GM12874 (cell line): ENCODE results near the gene FTMT.

ENCODE experiments used
- CTCF ChIP-seq: IDR thresholded peaks from 2 replicates; pipeline ENCODE4 v1.5.1; 2011; ENCODE audit warnings: low read depth, mild to moderate bottlenecking, control low read depth, low read length, moderate library complexity; ENCODE audit not compliant: insufficient read depth

The FTMT gene

GRCh38 chr5:121850272-121850671 is 1.4 kb upstream of the FTMT start:
- no peak for TF ChIP-seq CTCF

GRCh38 chr5:121853850-121854249 is 2.2 kb downstream of the FTMT start:
- no peak for TF ChIP-seq CTCF

DNA sequence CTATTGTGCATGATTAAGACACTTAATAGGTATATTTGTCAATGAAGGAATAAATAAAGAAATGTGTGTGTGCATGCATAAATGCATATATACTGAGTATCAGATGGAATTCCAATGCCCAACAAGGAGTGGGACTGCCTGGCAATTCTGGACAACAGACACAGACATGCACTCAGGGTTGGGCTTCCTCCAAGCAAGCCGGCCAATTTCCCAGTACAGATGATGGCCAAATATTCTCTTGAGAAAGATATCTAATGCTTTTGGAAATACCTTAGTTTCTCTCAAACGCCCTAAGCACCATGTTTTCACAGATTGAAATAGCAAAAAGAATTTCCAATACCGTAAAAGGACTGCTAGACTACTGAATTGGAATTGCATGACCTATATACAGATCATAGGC is 11.1 kb downstream of the FTMT start:
- TF ChIP-seq CTCF, result no peak

DNA sequence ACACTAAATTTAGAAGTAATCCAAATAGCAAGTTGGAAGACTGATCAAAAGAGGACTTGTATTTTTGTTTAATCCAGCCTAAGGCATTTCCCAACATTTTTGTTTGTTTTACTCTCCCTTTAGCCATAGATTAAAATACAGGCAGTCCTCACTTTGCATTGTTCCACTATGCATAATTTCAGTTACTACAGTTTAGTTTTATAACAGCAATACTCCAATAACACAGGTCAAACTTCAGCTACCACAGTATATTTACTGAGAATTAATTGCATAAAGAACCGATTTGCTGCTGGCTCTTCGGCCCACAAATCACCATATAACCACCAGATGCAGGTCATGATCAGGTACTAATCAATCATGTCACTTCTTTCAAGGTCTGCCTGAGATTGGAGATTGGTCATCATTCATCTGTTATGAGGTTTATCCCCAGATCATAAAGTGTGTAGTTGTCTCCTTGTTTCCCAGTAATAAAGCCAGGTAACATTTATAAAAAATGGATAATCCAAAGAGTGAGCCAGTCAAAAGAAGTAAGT is 12.1 kb downstream of the FTMT start:
- TF ChIP-seq CTCF, result no peak

DNA sequence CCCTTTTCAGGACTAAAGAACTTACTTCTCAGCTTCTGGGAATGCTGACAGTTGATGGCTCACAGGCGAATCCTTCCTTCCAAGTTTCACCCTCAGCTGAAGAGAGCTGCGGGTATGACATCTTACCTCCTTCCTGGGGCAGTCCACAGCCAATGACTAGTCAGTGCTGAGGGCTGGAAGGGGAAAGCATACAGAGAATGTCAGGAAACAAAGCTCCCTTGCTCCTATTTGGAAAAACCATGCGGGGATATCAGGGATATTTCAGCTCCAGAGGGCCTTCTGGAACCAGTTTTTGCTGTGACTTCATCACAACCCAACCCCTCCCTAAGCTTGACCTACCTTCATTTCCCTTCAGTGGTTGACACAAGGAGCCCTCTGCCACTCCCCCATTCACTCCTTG is 15.7 kb downstream of the FTMT start:
- TF ChIP-seq CTCF, result no peak

GRCh38 chr5:121870489-121870888 is 18.8 kb downstream of the FTMT start:
- no peak for TF ChIP-seq CTCF

- no peak for TF ChIP-seq CTCF
These were observed 21.2 kb downstream of the FTMT start for GRCh38 chr5:121872856-121873255.

- no peak for TF ChIP-seq CTCF
These were observed 21.7 kb downstream of the FTMT start for GRCh38 chr5:121873409-121873808.
